ENCODE data around the gene SERPINA6.

The SERPINA6 gene

DNA sequence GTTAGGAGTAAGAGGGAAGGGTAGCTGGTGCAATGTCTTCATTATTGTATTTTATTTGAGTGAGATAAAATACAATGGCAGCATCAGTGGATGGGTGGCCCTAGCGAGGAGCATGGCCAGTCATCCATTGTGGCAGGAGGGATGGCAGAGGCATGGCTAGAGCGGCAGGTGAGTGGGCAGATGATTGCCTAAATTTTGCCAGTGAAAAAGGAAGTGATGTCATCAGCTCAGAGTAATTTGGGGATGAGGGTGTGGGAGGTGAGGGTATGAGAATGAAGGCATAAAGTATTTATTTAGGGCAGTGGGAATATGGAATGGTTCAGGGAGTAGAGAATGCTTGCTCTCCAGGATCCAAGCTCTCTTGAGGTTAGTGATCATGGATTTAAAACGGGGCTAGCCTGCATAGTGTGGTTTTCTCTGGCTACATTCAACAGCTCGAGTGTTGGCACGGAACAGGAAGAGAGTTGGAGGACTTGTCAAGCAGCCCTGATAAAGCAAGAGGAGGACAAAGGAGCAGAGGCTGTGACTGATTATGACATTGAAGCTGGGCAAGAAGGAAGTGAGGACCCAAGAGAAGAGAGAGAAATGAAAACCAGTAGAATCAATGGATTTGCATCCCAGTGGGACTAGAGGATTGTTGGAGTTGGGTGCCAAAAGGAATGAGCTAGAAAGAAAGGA lies 18.7 kb upstream of the SERPINA6 start:
- no peak overlapping the region for H3K4me3 ChIP-seq (ENCODE audit: low read depth, low read length)
- H3K27ac ChIP-seq, result no peak overlapping the region
- TF ChIP-seq, protein P1, sequence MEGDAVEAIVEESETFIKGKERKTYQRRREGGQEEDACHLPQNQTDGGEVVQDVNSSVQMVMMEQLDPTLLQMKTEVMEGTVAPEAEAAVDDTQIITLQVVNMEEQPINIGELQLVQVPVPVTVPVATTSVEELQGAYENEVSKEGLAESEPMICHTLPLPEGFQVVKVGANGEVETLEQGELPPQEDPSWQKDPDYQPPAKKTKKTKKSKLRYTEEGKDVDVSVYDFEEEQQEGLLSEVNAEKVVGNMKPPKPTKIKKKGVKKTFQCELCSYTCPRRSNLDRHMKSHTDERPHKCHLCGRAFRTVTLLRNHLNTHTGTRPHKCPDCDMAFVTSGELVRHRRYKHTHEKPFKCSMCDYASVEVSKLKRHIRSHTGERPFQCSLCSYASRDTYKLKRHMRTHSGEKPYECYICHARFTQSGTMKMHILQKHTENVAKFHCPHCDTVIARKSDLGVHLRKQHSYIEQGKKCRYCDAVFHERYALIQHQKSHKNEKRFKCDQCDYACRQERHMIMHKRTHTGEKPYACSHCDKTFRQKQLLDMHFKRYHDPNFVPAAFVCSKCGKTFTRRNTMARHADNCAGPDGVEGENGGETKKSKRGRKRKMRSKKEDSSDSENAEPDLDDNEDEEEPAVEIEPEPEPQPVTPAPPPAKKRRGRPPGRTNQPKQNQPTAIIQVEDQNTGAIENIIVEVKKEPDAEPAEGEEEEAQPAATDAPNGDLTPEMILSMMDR (IDR thresholded peaks at IDR 0.05), result no peak
- H2AFZ ChIP-seq, result no peak overlapping the region
- no peaks in the 10 kb centered on the region for H3K36me3 ChIP-seq (ENCODE audit: control insufficient read depth, insufficient read depth, low read length)
- H3K9me3 ChIP-seq (ENCODE audit: control insufficient read depth, low read length), result no peaks in the 10 kb centered on the region
- no peaks in the 10 kb centered on the region for H3K27me3 ChIP-seq (ENCODE audit: control insufficient read depth, insufficient read depth, low read length)
- H3K4me2 ChIP-seq (ENCODE audit: low read length), result no peak overlapping the region
- H3K4me1 ChIP-seq, result no peaks in the 10 kb centered on the region
- no peaks in the 10 kb centered on the region for H3K79me2 ChIP-seq
- no peak overlapping the region for H3K9ac ChIP-seq

DNA sequence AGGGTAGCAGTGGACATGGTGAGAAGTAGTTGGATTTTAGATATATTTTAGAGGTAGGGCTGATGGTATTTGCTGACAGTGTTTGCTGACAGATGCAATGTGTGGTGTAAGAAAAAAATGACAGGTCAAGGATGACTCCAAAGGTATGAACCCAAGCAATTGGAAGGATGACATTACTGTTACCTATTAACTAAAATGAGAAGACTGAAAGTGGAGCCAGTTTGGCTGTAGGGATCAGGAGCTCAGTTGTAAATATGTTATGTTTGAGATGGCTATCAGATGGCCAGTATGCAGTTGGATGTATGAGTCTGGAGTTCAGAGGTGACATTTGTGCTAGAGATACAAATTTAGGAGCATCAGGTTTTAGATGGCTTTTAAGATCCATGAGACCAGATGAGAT lies 17.4 kb upstream of the SERPINA6 start:
- no peaks in the 10 kb centered on the region for H3K79me2 ChIP-seq
- H3K4me1 ChIP-seq, result no peaks in the 10 kb centered on the region
- H3K4me3 ChIP-seq (ENCODE audit: low read depth, low read length), result no peak overlapping the region
- no peak overlapping the region for H3K9ac ChIP-seq
- no peak overlapping the region for H3K27ac ChIP-seq
- no peaks in the 10 kb centered on the region for H3K9me3 ChIP-seq (ENCODE audit: control insufficient read depth, low read length)
- no peaks in the 10 kb centered on the region for H3K36me3 ChIP-seq (ENCODE audit: control insufficient read depth, insufficient read depth, low read length)
- no peaks in the 10 kb centered on the region for H3K27me3 ChIP-seq (ENCODE audit: control insufficient read depth, insufficient read depth, low read length)
- H3K4me2 ChIP-seq (ENCODE audit: low read length), result no peak overlapping the region
- no peak overlapping the region for H2AFZ ChIP-seq
- TF ChIP-seq, protein P1 (IDR thresholded peaks at IDR 0.05), result no peak

DNA sequence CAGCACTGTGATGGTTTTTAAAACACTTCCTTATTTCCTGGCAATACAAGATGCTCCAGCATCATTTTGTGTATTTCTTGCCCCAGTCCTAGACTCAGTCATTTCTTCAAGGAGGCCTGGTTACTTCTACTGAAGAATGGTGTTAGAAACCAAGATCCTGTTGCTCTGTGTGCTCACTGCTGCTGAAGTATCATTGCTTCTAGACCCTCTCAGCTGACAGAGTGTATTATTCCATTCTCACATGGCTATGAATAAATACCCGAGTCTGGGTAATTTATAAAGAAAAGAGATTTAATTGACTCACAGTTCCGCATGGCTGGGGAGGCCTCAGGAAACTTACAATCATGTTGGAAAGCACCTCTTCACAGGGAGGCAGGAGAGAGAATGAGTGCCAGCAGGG lies 14.9 kb upstream of the SERPINA6 start:
- no peaks in the 10 kb centered on the region for H3K36me3 ChIP-seq (ENCODE audit: control insufficient read depth, insufficient read depth, low read length)
- H3K9ac ChIP-seq, result no peak overlapping the region
- H3K27ac ChIP-seq, result no peak overlapping the region
- no peaks in the 10 kb centered on the region for H3K79me2 ChIP-seq
- H3K27me3 ChIP-seq (ENCODE audit: control insufficient read depth, insufficient read depth, low read length), result no peaks in the 10 kb centered on the region
- no peak overlapping the region for H3K4me3 ChIP-seq (ENCODE audit: low read depth, low read length)
- no peak overlapping the region for H2AFZ ChIP-seq
- TF ChIP-seq, protein P1 (IDR thresholded peaks at IDR 0.05), result no peak
- H3K4me1 ChIP-seq, result no peaks in the 10 kb centered on the region
- H3K4me2 ChIP-seq (ENCODE audit: low read length), result no peak overlapping the region
- no peaks in the 10 kb centered on the region for H3K9me3 ChIP-seq (ENCODE audit: control insufficient read depth, low read length)

DNA sequence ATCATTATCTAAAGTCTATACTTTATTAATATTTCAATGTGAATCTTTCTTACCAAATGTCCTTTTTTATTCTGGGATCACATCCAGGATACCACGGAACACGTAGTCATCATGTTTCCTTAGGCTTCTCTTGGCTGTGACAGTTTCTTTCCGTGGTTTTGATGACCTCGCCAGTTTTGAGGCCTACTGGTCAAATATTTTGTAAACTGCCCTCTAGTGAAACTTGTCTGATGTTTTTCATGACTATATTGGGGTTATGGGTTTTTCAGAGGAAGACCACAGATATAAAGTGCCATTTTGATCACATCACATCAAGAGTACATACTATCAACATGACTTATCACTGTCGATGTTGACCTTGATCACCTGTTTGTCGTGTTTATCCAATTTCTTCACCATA lies 14.1 kb upstream of the SERPINA6 start:
- TF ChIP-seq, protein P1 (IDR thresholded peaks at IDR 0.05), result no peak
- H3K79me2 ChIP-seq, result no peaks in the 10 kb centered on the region
- no peaks in the 10 kb centered on the region for H3K4me1 ChIP-seq
- no peak overlapping the region for H3K4me3 ChIP-seq (ENCODE audit: low read depth, low read length)
- no peaks in the 10 kb centered on the region for H3K27me3 ChIP-seq (ENCODE audit: control insufficient read depth, insufficient read depth, low read length)
- H3K36me3 ChIP-seq (ENCODE audit: control insufficient read depth, insufficient read depth, low read length), result no peaks in the 10 kb centered on the region
- H3K9me3 ChIP-seq (ENCODE audit: control insufficient read depth, low read length), result no peaks in the 10 kb centered on the region
- H3K4me2 ChIP-seq (ENCODE audit: low read length), result no peak overlapping the region
- H2AFZ ChIP-seq, result no peak overlapping the region
- H3K9ac ChIP-seq, result no peak overlapping the region
- H3K27ac ChIP-seq, result no peak overlapping the region

DNA sequence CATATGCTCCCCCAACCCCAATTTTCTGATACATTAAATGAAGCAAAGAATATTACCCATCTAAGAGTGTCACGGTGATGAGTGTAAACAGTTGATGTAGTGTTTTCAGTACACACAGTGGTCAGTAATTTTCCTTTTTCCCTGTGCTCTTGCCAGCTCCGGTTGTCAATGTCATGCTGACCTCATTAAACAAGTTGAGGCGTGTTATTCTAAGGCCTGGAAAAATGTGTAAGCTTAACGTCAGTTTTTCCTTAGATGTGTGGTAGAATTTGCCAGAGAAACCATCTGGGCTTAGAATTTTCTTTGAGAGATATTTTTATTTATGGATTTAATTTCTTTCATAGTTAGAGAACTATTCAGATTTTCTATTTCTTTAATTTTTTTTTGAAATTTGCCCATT lies 11.7 kb upstream of the SERPINA6 start:
- Histone ChIP-seq H3K9me3 (ENCODE audit: control insufficient read depth, low read length) (no peaks in the 10 kb centered on the region), H3K36me3 (ENCODE audit: control insufficient read depth, insufficient read depth, low read length) (no peaks in the 10 kb centered on the region), H3K79me2 (no peaks in the 10 kb centered on the region), H3K27me3 (ENCODE audit: control insufficient read depth, insufficient read depth, low read length) (no peaks in the 10 kb centered on the region), H2AFZ (no peak overlapping the region), H3K9ac (no peak overlapping the region), H3K4me3 (ENCODE audit: low read depth, low read length) (no peak overlapping the region), H3K27ac (no peak overlapping the region), H3K4me1 (no peaks in the 10 kb centered on the region), H3K4me2 (ENCODE audit: low read length) (no peak overlapping the region)
- TF ChIP-seq, protein P1 (IDR thresholded peaks at IDR 0.05), result no peak

Data from parathyroid adenoma (tissue), 2 donors.